Activated T-cell treated with anti-CD3 and anti-CD28 coated beads, Interleukin-2, amount 50 U/mL, for 1 hour (primary cell): ENCODE measurements around the gene ZNF658.
"Not testable (repeated sequence)": the region's sequence is repeated elsewhere in the genome, so short reads cannot be mapped to it uniquely, and the experiment has no call there.

Source experiments
- DNase-seq: peaks from one replicate; pipeline ENCODE4 v3.0.0-alpha.2; 2020

ZNF658 gene

GRCh38 chr9:66900490-66901131 is at the start of gene ZNF658:
Gene ZNF658 (plus strand): TSS chr9:66900725. CDS start chr9:66903562, 2,837 bp downstream.
- DNase-seq: peak; percentile 66

GRCh38 chr9:66861732-66862131 is 38.8 kb upstream of the ZNF658 start:
- not testable (repeated sequence) for DNase-seq

GRCh38 chr9:66868660-66869059 is 31.9 kb upstream of the ZNF658 start:
- DNase-seq: not testable (repeated sequence)

- not testable (repeated sequence) for DNase-seq
Measured at GRCh38 chr9:66880605-66881004, 19.9 kb upstream of the ZNF658 start.

GRCh38 chr9:66881847-66882246 is 18.7 kb upstream of the ZNF658 start:
- DNase-seq: not testable (repeated sequence)

GRCh38 chr9:66890334-66890733 is 10.2 kb upstream of the ZNF658 start:
- not testable (repeated sequence) for DNase-seq

GRCh38 chr9:66901141-66901540 is 616 bp downstream of the ZNF658 start:
- not testable (repeated sequence) for DNase-seq

- not testable (repeated sequence) for DNase-seq
Measured at GRCh38 chr9:66909560-66909959, 9.0 kb downstream of the ZNF658 start.

- not testable (repeated sequence) for DNase-seq
Measured at GRCh38 chr9:66920072-66920471, 19.5 kb downstream of the ZNF658 start.

GRCh38 chr9:66936194-66936870 is 35.8 kb downstream of the ZNF658 start:
- DNase-seq: not testable (repeated sequence)

- not testable (repeated sequence) for DNase-seq
Measured at GRCh38 chr9:66937662-66938061, 37.1 kb downstream of the ZNF658 start.

GRCh38 chr9:66938322-66938721 is 37.8 kb downstream of the ZNF658 start:
- not testable (repeated sequence) for DNase-seq

GRCh38 chr9:66939878-66940830 is 39.6 kb downstream of the ZNF658 start:
- not testable (repeated sequence) for DNase-seq

- DNase-seq: not testable (repeated sequence)
Measured at GRCh38 chr9:66942400-66943155, 42.1 kb downstream of the ZNF658 start.

GRCh38 chr9:66952576-66952975 is 52.1 kb downstream of the ZNF658 start:
- DNase-seq: not testable (repeated sequence)
